Measurements from ENCODE around the gene PTH2. TPM values are rescaled to one million over a fixed set of nuclear protein-coding genes. Genes with fewer than 3 reads are reported as not detected.
A peak's percentile ranks its signal among the peaks of the same experiment; 100 is the strongest.

Gene PTH2
- total RNA-seq, 1 donor from 2014 or later = not detected

DNA sequence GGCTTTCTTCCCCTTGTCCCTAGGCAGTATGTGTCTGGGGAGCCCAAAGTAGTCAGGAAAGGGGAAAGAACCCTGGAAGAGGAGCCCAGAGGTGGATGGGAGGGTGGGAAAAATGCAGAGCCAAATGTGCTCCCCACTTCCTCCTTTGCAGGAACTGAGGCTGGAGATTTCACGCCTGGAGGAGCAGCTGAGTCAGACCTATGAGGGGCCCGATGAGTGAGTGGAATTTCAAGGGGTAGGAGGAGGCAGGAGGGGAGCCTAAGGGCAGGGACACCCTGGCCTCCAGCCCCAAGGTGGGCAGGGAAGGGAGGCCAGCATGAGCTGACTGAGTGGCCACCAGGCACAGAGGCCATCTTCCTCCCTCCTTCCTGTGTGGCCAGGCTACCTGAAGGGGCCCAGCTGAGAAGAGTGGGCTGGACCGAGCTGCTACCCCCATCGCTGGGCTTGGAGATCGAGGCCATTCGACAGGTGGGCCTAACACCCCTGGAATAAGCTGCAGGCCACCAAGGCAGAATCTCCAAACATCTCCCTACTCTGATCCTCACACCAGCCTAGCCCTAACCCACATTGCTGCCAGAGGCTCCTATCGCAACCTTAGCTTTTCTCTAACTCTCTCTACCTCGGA, 14.3 kb downstream of the PTH2 start:
- H3K36me3 ChIP-seq (ENCODE audit: insufficient read depth, low read length) = no peaks in the 10 kb centered on the region
- H3K4me2 ChIP-seq (ENCODE audit: low read length) = no peak overlapping the region
- H2AFZ ChIP-seq (ENCODE audit: low read depth, low read length) = peak overlapping the region; percentile 41
- H3K27ac Mint-ChIP-seq (ENCODE audit: unreplicated experiment) = no peak overlapping the region
- no peaks in the 10 kb centered on the region for H3K79me2 ChIP-seq (ENCODE audit: insufficient read depth, low read length)
- no peaks in the 10 kb centered on the region for H3K9me3 ChIP-seq (ENCODE audit: insufficient read depth, low read depth, low read length)
- H3K4me3 ChIP-seq (ENCODE audit: insufficient read depth, low read depth, low read length) = no peak overlapping the region
- DNase-seq (ENCODE audit: low read depth) (no peak), FAIRE-seq (no peak)
- no peak for TF ChIP-seq EZH2 (IDR thresholded peaks at IDR 0.05; ENCODE audit: insufficient read depth, low read length)
- TF ChIP-seq, protein P1, sequence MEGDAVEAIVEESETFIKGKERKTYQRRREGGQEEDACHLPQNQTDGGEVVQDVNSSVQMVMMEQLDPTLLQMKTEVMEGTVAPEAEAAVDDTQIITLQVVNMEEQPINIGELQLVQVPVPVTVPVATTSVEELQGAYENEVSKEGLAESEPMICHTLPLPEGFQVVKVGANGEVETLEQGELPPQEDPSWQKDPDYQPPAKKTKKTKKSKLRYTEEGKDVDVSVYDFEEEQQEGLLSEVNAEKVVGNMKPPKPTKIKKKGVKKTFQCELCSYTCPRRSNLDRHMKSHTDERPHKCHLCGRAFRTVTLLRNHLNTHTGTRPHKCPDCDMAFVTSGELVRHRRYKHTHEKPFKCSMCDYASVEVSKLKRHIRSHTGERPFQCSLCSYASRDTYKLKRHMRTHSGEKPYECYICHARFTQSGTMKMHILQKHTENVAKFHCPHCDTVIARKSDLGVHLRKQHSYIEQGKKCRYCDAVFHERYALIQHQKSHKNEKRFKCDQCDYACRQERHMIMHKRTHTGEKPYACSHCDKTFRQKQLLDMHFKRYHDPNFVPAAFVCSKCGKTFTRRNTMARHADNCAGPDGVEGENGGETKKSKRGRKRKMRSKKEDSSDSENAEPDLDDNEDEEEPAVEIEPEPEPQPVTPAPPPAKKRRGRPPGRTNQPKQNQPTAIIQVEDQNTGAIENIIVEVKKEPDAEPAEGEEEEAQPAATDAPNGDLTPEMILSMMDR (IDR thresholded peaks at IDR 0.05; ENCODE audit: insufficient read depth, low read depth, low read length) = no peak
- H3K27me3 Mint-ChIP-seq (ENCODE audit: low read depth, unreplicated experiment) = peaks cover 41% of the 10 kb centered on the region
- no peak overlapping the region for H3K9ac ChIP-seq (ENCODE audit: low read length)
- peaks cover 4% of the 10 kb centered on the region for H3K36me3 Mint-ChIP-seq (ENCODE audit: low read depth, unreplicated experiment)
- H3K27me3 ChIP-seq (ENCODE audit: insufficient read depth, low read length) = no peaks in the 10 kb centered on the region
- no peak overlapping the region for H3K27ac ChIP-seq (ENCODE audit: low read depth, low read length)
- peaks cover under 1% of the 10 kb centered on the region for H3K4me1 Mint-ChIP-seq (ENCODE audit: low read depth, unreplicated experiment)
- no peaks in the 10 kb centered on the region for H4K20me1 ChIP-seq (ENCODE audit: insufficient read depth, low read length)
- H3K4me3 Mint-ChIP-seq (ENCODE audit: unreplicated experiment) = peak overlapping the region; percentile 45
- H3K9me3 Mint-ChIP-seq (ENCODE audit: unreplicated experiment) = no peaks in the 10 kb centered on the region
- H3K4me1 ChIP-seq (ENCODE audit: insufficient read depth, low read length) = no peaks in the 10 kb centered on the region

DNA sequence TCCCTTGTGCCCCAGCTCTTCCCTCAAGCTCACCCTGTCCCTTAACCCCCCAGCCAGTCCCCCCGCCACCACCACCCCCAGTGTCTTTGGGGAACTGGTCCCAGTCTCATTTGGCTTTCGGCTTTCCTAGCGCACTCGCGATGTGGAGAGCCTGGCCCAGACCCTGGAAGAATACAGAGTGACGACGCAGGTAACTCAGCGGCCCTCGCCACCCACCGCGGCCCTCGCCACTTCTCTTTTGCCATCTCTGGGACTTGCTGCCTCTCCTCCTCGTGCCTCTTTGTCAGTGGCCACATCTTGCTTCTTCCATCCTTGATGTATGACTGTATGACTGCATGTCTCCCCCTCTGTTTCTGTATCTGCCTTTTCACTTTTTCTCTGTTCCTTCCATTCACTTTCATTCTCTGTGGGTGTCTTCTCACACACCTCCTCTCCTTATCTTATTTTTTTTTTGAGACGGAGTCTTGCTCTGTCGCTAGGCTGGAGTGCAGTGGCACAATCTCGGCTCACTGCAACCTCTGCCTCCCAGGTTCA, 15.7 kb downstream of the PTH2 start:
- peaks cover 33% of the 10 kb centered on the region for H3K27me3 Mint-ChIP-seq (ENCODE audit: low read depth, unreplicated experiment)
- H3K79me2 ChIP-seq (ENCODE audit: insufficient read depth, low read length) = no peaks in the 10 kb centered on the region
- no peaks in the 10 kb centered on the region for H3K27me3 ChIP-seq (ENCODE audit: insufficient read depth, low read length)
- H3K9ac ChIP-seq (ENCODE audit: low read length) = no peak overlapping the region
- H2AFZ ChIP-seq (ENCODE audit: low read depth, low read length) = no peak overlapping the region
- H3K36me3 Mint-ChIP-seq (ENCODE audit: low read depth, unreplicated experiment) = peaks cover 4% of the 10 kb centered on the region
- no peak overlapping the region for H3K27ac ChIP-seq (ENCODE audit: low read depth, low read length)
- H3K4me3 ChIP-seq (ENCODE audit: insufficient read depth, low read depth, low read length) = no peak overlapping the region
- TF ChIP-seq, protein P1 (IDR thresholded peaks at IDR 0.05; ENCODE audit: insufficient read depth, low read depth, low read length) = no peak
- TF ChIP-seq EZH2 (IDR thresholded peaks at IDR 0.05; ENCODE audit: insufficient read depth, low read length) = no peak
- no peak overlapping the region for H3K4me3 Mint-ChIP-seq (ENCODE audit: unreplicated experiment)
- H3K9me3 Mint-ChIP-seq (ENCODE audit: unreplicated experiment) = no peaks in the 10 kb centered on the region
- H3K27ac Mint-ChIP-seq (ENCODE audit: unreplicated experiment) = no peak overlapping the region
- no peaks in the 10 kb centered on the region for H3K36me3 ChIP-seq (ENCODE audit: insufficient read depth, low read length)
- no peak for FAIRE-seq
- H3K4me1 Mint-ChIP-seq (ENCODE audit: low read depth, unreplicated experiment) = peaks cover 7% of the 10 kb centered on the region
- H4K20me1 ChIP-seq (ENCODE audit: insufficient read depth, low read length) = no peaks in the 10 kb centered on the region
- no peak overlapping the region for H3K4me2 ChIP-seq (ENCODE audit: low read length)
- H3K4me1 ChIP-seq (ENCODE audit: insufficient read depth, low read length) = no peaks in the 10 kb centered on the region
- no peaks in the 10 kb centered on the region for H3K9me3 ChIP-seq (ENCODE audit: insufficient read depth, low read depth, low read length)
- DNase-seq (ENCODE audit: low read depth) = no peak

DNA sequence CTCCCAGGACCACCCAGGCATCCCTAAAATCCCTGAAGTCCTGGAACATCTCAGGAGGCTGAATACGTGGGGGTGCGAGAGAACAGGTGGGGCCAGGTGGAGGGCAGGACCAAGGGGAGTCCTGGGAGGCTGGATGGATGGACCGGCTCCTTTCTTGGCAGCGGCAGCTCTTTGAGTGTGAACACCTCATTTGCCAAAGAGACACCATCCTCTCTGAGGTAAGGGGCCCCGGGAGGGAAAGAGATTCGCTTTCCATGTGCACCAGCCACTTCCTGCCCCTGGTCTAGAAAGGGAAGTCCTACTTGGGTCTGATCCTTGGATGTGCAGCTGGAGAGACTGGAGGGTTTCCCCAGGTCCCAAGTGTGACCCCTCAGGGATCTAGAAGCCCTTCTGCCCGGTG, 16.2 kb downstream of the PTH2 start:
- no peaks in the 10 kb centered on the region for H3K27me3 ChIP-seq (ENCODE audit: insufficient read depth, low read length)
- no peaks in the 10 kb centered on the region for H3K36me3 ChIP-seq (ENCODE audit: insufficient read depth, low read length)
- H2AFZ ChIP-seq (ENCODE audit: low read depth, low read length) = no peak overlapping the region
- no peak for DNase-seq (ENCODE audit: low read depth)
- Mint-ChIP-seq H3K36me3 (ENCODE audit: low read depth, unreplicated experiment) (peaks cover 4% of the 10 kb centered on the region), H3K9me3 (ENCODE audit: unreplicated experiment) (no peaks in the 10 kb centered on the region), H3K4me3 (ENCODE audit: unreplicated experiment) (no peak overlapping the region), H3K4me1 (ENCODE audit: low read depth, unreplicated experiment) (peaks cover 7% of the 10 kb centered on the region), H3K27ac (ENCODE audit: unreplicated experiment) (no peak overlapping the region), H3K27me3 (ENCODE audit: low read depth, unreplicated experiment) (peaks cover 28% of the 10 kb centered on the region)
- FAIRE-seq = no peak
- no peak overlapping the region for H3K27ac ChIP-seq (ENCODE audit: low read depth, low read length)
- H3K9ac ChIP-seq (ENCODE audit: low read length) = no peak overlapping the region
- no peaks in the 10 kb centered on the region for H3K9me3 ChIP-seq (ENCODE audit: insufficient read depth, low read depth, low read length)
- no peak for TF ChIP-seq EZH2 (IDR thresholded peaks at IDR 0.05; ENCODE audit: insufficient read depth, low read length)
- TF ChIP-seq, protein P1 (IDR thresholded peaks at IDR 0.05; ENCODE audit: insufficient read depth, low read depth, low read length) = no peak
- no peaks in the 10 kb centered on the region for H3K4me1 ChIP-seq (ENCODE audit: insufficient read depth, low read length)
- no peaks in the 10 kb centered on the region for H3K79me2 ChIP-seq (ENCODE audit: insufficient read depth, low read length)
- no peak overlapping the region for H3K4me2 ChIP-seq (ENCODE audit: low read length)
- no peak overlapping the region for H3K4me3 ChIP-seq (ENCODE audit: insufficient read depth, low read depth, low read length)
- no peaks in the 10 kb centered on the region for H4K20me1 ChIP-seq (ENCODE audit: insufficient read depth, low read length)
